Esophagus (tissue), 2 donors: ENCODE data around the gene FNDC8. TPM values are rescaled to one million over a fixed set of nuclear protein-coding genes. Genes with fewer than 3 reads are reported as not detected.
A peak's percentile ranks its signal among the peaks of the same experiment; 100 is the strongest.
"Not testable (repeated sequence)": the region's sequence is repeated elsewhere in the genome, so short reads cannot be mapped to it uniquely, and the experiment has no call there.

Experiments used
- H3K27ac ChIP-seq, 2 donors: one replicate each; pipeline ENCODE4 v1.5.1; 2013; ENCODE audit warnings: low read depth in 2 of 2, mild to moderate bottlenecking in 2 of 2, inconsistent platforms in 1 of 2, low read length in 1 of 2, moderate library complexity in 1 of 2
- H3K27me3 ChIP-seq, 2 donors: one replicate each; pipeline ENCODE4 v1.6.1; 2013; ENCODE audit warnings: low read length in 2 of 2, control low read depth in 1 of 2, mild to moderate bottlenecking in 1 of 2; ENCODE audit not compliant: insufficient read depth in 2 of 2, control insufficient read depth in 1 of 2
- H3K36me3 ChIP-seq, 2 donors: one replicate each; pipeline ENCODE4 v1.6.1; 2013; ENCODE audit warnings: low read length in 1 of 2; ENCODE audit not compliant: control insufficient read depth in 2 of 2, insufficient read depth in 2 of 2
- H3K4me1 ChIP-seq, 2 donors: one replicate each; pipeline ENCODE4 v1.6.1; 2013; ENCODE audit warnings: low read length in 1 of 2; ENCODE audit not compliant: control insufficient read depth in 2 of 2, insufficient read depth in 2 of 2
- H3K4me3 ChIP-seq, 2 donors: one replicate each; pipeline ENCODE4 v1.5.1; 2013; ENCODE audit warnings: low read length in 2 of 2, mild to moderate bottlenecking in 2 of 2, low read depth in 1 of 2, moderate library complexity in 1 of 2
- H3K9me3 ChIP-seq, 2 donors: one replicate each; pipeline ENCODE4 v1.6.1; 2013; ENCODE audit warnings: mild to moderate bottlenecking in 2 of 2, low read depth in 1 of 2, low read length in 1 of 2, moderate library complexity in 1 of 2; ENCODE audit not compliant: control insufficient read depth in 2 of 2, insufficient read depth in 1 of 2
- WGBS, 2 donors: extraction: QIAGEN DNeasy Blood & Tissue Kit; methylation state at CpG; one replicate each; pipeline ENCODE4 v1.1.7; 2013; 5-methylcytosine and 5-hydroxymethylcytosine counted together
- polyA plus RNA-seq, 2 donors: library from polyadenylated mRNA; stranded (reverse); fragments of 200-250 nt; gene quantifications; one replicate each; pipeline ENCODE4 v1.2.3, GENCODE V29; 2013
- donor health status: healthy with polysubstance abuse.
- donor health status: Bipolar disorder and iron deficiency.

FNDC8 gene
- polyA plus RNA-seq, 2 donors: 0.02 to 0.10 TPM

- Histone ChIP-seq H3K27me3 (no peaks in the 10 kb centered on the region), H3K4me1 (no peaks in the 10 kb centered on the region), H3K36me3 (no peaks in the 10 kb centered on the region), H3K27ac (no peak overlapping the region), H3K9me3 (no peaks in the 10 kb centered on the region), H3K4me3 (no peak overlapping the region)
- WGBS, 2 donors: 73 to 79% methylated on average over 5 of the region's 5 CpGs
Observed at GRCh38 chr17:35164716-35165115, 43.3 kb downstream of the FNDC8 start.

- Histone ChIP-seq H3K9me3 (no peaks in the 10 kb centered on the region), H3K4me3 (no peak overlapping the region), H3K36me3 (no peaks in the 10 kb centered on the region), H3K4me1 (peaks cover 0 to 2% of the 10 kb centered on the region in 2 donors), H3K27ac (no peak overlapping the region), H3K27me3 (no peaks in the 10 kb centered on the region)
- 61 to 73% methylated on average over 5 of the region's 5 CpGs for WGBS, 2 donors
Observed at GRCh38 chr17:35166526-35166925, 45.1 kb downstream of the FNDC8 start.

GRCh38 chr17:35167046-35167445, 45.6 kb downstream of the FNDC8 start:
- no peaks in the 10 kb centered on the region for H3K36me3 ChIP-seq
- no peak overlapping the region for H3K27ac ChIP-seq
- H3K4me3 ChIP-seq: no peak overlapping the region
- H3K9me3 ChIP-seq: no peaks in the 10 kb centered on the region
- H3K27me3 ChIP-seq: no peaks in the 10 kb centered on the region
- WGBS, 2 donors: 47 to 55% methylated on average over 3 of the region's 3 CpGs
- peaks cover 0 to 2% of the 10 kb centered on the region in 2 donors for H3K4me1 ChIP-seq

- Histone ChIP-seq H3K27me3 (no peaks in the 10 kb centered on the region), H3K36me3 (no peaks in the 10 kb centered on the region), H3K4me1 (peaks cover 0 to 2% of the 10 kb centered on the region in 2 donors), H3K4me3 (peak overlapping the region in 1 of 2 donors; percentile 1), H3K27ac (no peak overlapping the region), H3K9me3 (no peaks in the 10 kb centered on the region)
- WGBS, 2 donors: 65 to 92% methylated on average over 1 of the region's 1 CpG
Observed at GRCh38 chr17:35167666-35168065, 46.3 kb downstream of the FNDC8 start.

- no peaks in the 10 kb centered on the region for H3K36me3 ChIP-seq
- H3K27ac ChIP-seq: no peak overlapping the region
- 89 to 92% methylated on average over 17 of the region's 17 CpGs for WGBS, 2 donors
Observed at GRCh38 chr17:35169835-35170363, 48.5 kb downstream of the FNDC8 start.

GRCh38 chr17:35170968-35171771, 49.8 kb downstream of the FNDC8 start:
- H3K27me3 ChIP-seq: no peaks in the 10 kb centered on the region
- no peak overlapping the region for H3K27ac ChIP-seq
- H3K9me3 ChIP-seq: no peaks in the 10 kb centered on the region
- no peaks in the 10 kb centered on the region for H3K36me3 ChIP-seq
- peaks cover 0 to 6% of the 10 kb centered on the region in 2 donors for H3K4me1 ChIP-seq
- whole genome bisulfite sequencing, 2 donors: 67 to 70% methylated on average over 18 of the region's 18 CpGs
- no peak overlapping the region for H3K4me3 ChIP-seq

More at GRCh38 chr17:35169835-35170363, 48.5 kb downstream of the FNDC8 start:
- H3K4me3 ChIP-seq: no peak overlapping the region
- H3K4me1 ChIP-seq: peaks cover 0 to 2% of the 10 kb centered on the region in 2 donors
- H3K27me3 ChIP-seq: no peaks in the 10 kb centered on the region
- H3K9me3 ChIP-seq: no peaks in the 10 kb centered on the region

GRCh38 chr17:35171834-35172233, 50.4 kb downstream of the FNDC8 start:
- no peaks in the 10 kb centered on the region for H3K9me3 ChIP-seq
- no peak overlapping the region for H3K4me3 ChIP-seq
- WGBS, 2 donors: 40 to 42% methylated on average over 2 of the region's 2 CpGs
- no peaks in the 10 kb centered on the region for H3K36me3 ChIP-seq
- no peak overlapping the region for H3K27ac ChIP-seq
- peaks cover 0 to 6% of the 10 kb centered on the region in 2 donors for H3K4me1 ChIP-seq
- H3K27me3 ChIP-seq: no peaks in the 10 kb centered on the region

- not testable (repeated sequence) for H3K36me3 ChIP-seq, H3K27ac ChIP-seq, H3K4me1 ChIP-seq, H3K4me3 ChIP-seq, H3K27me3 ChIP-seq, H3K9me3 ChIP-seq
- 71 to 83% methylated on average over 3 of the region's 3 CpGs for WGBS, 2 donors
Observed at GRCh38 chr17:35172321-35172720, 50.9 kb downstream of the FNDC8 start.

- no peaks in the 10 kb centered on the region for H3K36me3 ChIP-seq
- H3K4me1 ChIP-seq: peaks cover 0 to 6% of the 10 kb centered on the region in 2 donors
- 75 to 90% methylated on average over 2 of the region's 2 CpGs for WGBS, 2 donors
- H3K9me3 ChIP-seq: no peaks in the 10 kb centered on the region
- no peaks in the 10 kb centered on the region for H3K27me3 ChIP-seq
- no peak overlapping the region for H3K27ac ChIP-seq
- H3K4me3 ChIP-seq: no peak overlapping the region
Observed at GRCh38 chr17:35174835-35175334, 53.5 kb downstream of the FNDC8 start.
